Measurements from ENCODE around the gene USP6NL.

- TF ChIP-seq CTCF (IDR thresholded peaks at IDR 0.05): no peak
- TF ChIP-seq EP300 (IDR thresholded peaks at IDR 0.05): no peak
Observed at GRCh38 chr10:11530806-11531205, 80.6 kb downstream of the USP6NL start.

Measured in esophagus muscularis mucosa (tissue), 3 donors.